Suprapubic skin (tissue), 3 donors: ENCODE measurements around the gene FOXS1.

Experiments used
- CTCF ChIP-seq, 2 donors: fragments of 200-600 bp in 1 of 2; fragments of 450-650 bp in 1 of 2; sonication (generic) in 1 of 2; IDR thresholded peaks; one replicate each; pipeline ENCODE4 v1.5.1; 2016 to 2019; ENCODE audit warnings: antibody characterized with exemption in 2 of 2, mild to moderate bottlenecking in 1 of 2, moderate library complexity in 1 of 2
- EP300 ChIP-seq: sonication (generic); formaldehyde crosslinking; IDR thresholded peaks from one replicate; pipeline ENCODE4 v1.6.1; 2017; ENCODE audit warnings: antibody characterized with exemption
- POLR2A ChIP-seq, 2 donors: fragments of 450-650 bp; IDR thresholded peaks; one replicate each; pipeline ENCODE4 v1.6.1; 2017; ENCODE audit warnings: antibody characterized with exemption in 2 of 2, mild to moderate bottlenecking in 2 of 2, moderate library complexity in 2 of 2

- TF ChIP-seq CTCF (IDR thresholded peaks at IDR 0.05) (no peak), POLR2A (IDR thresholded peaks at IDR 0.05) (no peak), EP300 (no peak)
Measured at GRCh38 chr20:31821427-31821826, 24.0 kb downstream of the FOXS1 start.
